Measurements from ENCODE around the gene NAT16.

GRCh38 chr7:101172854-101173751 lies 7.0 kb downstream of the NAT16 start:
- TF ChIP-seq CTCF (IDR thresholded peaks at IDR 0.05) (no peak), ZFX (IDR thresholded peaks at IDR 0.05; ENCODE audit: borderline replicate concordance) (no peak)

All from 22Rv1 (cell line).